ENCODE results near the gene TMED9.
A peak's percentile ranks its signal among the peaks of the same experiment; 100 is the strongest.

The TMED9 gene

DNA sequence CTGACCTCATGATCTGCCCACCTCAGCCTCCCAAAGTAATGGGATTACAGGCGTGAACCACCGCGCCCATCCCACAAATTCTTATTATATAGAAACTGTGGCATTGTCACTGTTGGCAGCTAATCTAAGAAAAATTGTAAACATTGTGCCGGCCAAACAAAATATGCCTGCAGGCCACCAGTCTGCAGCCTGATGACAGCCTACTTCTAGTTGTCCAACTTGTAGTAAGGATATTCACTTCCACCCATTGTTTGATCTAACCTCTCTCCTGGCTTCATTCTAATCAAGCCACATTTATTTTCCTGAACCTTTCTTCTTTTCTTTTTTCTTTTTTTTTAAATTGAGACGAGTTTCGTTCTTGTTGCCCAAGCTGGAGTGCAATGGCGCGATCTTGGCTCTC is 13.7 kb upstream of the TMED9 start:
- no peak for DNase-seq (ENCODE audit: low spot score)

DNA sequence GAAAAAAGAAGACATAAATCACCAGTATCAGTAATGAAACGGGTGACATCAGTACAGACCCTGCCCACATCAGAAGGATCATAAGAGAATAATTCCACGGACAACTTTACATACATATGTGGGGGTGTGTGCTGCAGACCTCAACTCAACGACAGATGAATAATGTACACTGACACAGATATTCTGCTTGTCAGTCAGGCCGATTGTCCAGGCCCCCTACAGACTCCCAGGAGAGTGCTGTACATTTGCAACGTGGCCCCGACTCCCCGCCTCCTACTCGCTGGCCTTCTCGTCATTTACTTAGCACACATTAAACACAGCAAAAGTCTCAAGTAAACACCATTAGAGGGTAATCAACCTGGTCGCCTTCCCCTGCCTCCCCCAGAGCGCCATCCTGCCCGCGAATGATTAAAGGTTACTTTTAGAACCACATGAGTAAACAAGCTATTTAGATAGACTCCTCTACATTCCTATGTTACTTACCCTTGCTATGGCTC is 3.5 kb upstream of the TMED9 start:
- DNase-seq (ENCODE audit: low spot score) = no peak

DNA sequence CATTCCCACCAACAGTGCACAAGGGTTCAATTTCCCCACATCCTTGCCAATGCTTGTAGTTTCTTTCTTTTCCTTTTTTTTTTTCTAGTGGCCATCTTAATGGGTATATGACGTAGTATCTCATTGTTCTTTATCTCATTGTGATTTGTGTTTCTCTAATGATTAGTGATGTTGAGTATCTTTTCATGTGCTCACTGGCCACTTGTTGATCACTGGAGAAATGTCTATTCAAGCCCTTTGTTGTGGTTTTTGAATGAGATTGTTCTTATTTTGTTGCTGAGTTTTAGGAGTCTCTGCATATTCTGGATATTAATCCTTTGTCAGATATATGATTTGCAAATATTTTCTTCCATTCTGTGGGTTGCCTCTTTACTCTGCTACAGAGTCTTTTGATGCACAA is 1.6 kb upstream of the TMED9 start:
- no peak for DNase-seq (ENCODE audit: low spot score)

DNA sequence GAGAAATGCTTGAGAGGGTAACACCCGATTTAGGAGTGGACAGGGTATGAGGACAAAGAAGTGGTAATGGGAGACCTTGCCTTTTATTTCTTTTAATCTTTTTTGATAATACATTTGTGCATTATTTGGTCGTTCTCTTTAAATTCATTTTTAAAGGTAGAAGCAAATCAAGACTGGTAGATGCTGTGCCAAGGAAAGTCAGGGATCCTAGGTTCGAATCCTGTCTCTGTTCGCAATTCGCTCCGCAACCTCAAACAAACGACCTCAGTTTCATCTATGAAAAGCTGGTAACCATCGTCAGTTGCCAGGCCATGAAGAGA is 353 bp upstream of the TMED9 start:
- DNase-seq (ENCODE audit: low spot score) = no peak

DNA sequence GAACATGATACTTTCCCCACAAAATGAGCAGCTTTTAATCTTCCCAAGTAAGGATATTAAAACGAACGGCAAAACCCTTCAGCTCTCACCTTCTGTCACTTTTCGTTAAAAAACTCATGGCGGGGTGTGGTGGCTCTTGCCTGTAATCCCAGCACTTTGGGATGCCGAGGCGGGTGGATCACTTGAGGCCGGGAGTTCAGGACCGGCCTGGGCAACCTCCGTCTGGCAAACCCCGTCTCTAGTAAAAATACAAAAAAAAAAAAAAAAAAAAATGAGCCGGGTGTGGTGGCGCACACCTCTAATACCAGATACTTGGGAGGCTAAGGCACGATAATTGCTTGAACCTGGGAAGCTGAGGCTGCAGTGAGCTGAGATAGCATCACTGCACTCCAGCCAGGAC is 902 bp downstream of the TMED9 start:
- DNase-seq (ENCODE audit: low spot score) = no peak

DNA sequence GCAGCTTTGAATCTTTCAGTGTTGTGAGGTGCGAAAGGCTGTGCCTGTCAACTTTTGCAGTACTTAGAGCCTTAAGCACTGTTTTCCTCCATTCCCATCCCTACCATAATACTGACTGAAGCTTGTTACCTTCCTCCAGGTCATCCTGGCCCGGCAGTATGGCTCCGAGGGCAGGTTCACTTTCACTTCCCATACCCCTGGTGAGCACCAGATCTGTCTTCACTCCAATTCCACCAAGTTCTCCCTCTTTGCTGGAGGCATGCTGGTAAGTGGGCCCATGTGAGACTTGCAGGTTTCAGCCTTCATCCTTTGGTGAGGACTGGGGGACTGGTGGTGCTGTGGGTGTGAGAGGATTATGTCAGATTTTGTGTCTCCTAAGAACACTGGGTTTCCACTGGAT is 1.5 kb downstream of the TMED9 start:
- DNase-seq (ENCODE audit: low spot score) = no peak

DNA sequence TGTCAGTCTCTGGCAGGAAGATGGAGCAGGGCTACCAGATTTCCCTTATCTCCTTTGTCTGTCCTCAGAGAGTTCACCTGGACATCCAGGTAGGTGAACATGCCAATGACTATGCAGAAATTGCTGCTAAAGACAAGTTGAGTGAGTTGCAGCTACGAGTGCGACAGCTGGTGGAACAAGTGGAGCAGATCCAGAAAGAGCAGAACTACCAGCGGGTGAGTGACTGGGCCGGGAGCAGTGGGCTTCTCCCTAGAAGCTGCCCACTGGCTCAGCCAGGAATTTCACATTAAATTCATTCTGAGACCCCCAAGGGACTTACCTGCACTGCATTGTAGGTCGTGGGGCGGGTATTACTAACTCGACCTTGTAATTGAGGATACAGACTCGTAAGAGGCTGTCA is 2.1 kb downstream of the TMED9 start:
- no peak for DNase-seq (ENCODE audit: low spot score)

DNA sequence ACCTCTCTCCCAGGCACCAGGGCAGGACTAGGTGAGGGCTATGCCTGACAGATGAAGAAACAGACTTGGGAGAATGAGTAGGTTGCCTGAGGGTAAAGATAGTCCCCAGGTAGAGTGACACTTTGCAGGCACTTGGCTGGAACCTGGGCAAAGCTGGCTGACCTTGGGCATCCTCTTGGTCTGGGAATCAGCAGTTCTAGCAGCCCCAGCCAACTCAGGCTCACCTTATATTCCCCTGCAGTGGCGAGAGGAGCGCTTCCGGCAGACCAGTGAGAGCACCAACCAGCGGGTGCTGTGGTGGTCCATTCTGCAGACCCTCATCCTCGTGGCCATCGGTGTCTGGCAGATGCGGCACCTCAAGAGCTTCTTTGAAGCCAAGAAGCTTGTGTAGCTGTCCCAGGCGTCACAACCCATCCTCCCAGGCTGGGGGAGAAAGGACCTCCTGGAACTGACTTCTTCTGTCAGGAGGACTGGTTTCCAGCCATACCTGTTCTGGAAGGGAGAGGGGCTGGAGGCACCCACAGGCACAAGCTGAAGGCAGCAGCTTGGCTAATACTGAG is 3.1 kb downstream of the TMED9 start:
- no peak for DNase-seq (ENCODE audit: low spot score)

DNA sequence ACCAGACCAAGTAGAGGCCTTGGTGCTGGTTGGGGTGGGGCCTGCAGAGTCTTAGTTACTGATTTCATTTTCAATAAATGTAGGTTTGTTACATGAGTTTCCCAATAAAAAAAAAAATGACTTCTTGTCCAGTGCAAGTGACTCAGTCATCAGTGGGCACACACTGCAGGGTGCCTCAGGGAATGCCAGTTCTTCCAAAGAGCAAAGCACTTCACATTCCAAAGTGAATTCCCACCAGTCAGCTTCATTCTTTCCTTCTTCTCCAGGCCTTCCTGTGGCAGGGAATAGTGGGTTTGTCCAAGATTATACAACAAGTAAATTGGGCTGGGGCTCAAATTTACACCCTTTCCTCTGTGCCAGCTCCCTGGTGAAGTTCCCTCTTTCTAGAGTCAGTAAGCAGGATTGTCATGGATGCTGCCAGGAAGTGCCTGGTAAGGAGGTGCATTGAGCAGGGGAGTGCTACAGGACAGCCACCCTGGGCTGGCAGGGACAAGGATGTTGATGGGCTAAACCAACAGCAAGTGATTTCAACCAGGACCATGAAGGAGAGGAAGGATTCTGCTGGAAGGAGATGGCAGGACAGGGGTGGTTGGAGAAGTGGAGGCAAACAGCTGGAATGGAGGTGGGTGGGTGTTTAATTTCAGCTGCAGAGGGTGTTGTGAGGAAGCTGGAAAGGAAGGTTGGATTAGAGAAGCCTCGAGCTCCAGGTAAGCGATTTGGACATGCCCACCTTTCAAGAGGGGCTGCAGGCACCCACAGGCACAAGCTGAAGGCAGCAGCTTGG is 4.2 kb downstream of the TMED9 start:
- no peak for DNase-seq (ENCODE audit: low spot score)

DNA sequence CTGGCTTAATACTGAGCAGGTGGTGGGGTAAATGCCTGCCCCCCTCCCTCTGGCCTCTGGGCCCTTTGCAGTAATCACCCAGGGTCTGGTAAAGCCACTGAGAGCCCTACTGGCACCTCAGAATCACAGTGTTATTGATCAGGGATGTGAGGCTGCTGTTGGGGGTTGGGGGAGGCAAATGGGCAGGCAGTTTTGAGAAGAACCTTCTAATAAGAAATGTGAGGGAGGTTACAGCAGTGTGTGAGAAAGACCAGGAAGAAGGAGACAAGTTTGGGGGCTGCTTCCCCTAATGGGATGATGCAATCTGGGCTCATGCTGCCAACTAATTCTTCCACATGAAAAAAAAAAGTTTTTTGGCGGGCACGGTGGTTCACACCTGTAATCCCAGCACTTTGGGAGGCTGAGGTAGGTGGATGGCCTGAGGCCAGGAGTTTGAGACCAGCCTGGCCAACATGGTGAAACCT is 4.8 kb downstream of the TMED9 start:
- no peak for DNase-seq (ENCODE audit: low spot score)

DNA sequence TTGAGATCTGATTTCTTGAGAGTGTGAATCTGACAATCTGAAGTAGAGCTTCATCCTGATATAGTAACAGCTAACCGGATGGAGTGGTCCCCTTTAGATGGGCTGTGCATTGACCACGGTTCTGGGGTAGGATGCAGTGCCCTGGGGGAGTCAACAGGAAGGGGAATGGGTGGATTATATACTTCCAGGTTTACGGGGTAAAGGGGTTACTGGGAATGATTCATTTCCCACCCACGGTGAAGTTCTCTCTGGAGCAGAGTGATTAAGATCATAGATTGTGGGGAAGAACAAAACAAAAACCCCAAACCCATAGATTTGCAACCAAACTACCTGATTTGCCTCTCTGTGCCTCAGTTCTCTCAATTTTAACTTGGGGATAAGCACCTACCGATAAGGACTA is 6.5 kb downstream of the TMED9 start:
- no peak for DNase-seq (ENCODE audit: low spot score)

DNA sequence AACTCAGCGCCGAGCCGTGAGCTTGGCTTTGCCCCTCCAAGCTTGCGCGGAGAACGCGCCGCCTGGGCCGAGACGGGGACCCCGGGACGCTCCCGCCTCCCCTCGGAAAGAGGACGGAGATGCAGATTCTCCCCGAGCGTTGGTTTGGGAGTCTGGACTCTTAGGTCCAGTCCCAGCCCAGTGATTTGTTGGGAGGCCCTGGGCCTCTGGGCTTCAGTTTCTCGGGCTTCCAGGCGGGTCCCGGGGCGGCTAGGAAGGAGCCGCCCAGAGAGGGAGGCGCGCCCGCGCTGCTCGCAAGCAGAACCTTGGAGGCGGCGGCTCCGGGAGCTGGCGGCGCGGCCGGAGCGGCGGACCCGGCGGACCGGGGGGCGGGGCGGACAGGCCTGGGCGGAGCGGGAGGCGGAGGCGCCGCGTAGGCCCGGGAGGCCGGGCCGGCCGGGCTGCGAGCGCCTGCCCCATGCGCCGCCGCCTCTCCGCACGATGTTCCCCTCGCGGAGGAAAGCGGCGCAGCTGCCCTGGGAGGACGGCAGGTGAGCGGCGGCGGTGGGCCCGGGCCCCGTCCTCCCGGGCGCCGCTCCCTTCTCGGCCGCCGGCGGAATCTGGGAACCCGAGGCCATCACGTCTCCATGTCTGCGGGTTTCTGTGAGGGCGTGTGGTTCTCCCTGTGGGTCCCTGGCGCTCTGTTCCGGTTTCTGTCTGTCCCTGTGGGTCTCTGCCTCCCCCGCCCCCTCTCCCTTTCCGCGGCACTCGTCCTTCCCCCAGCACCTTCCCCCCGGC is 7.9 kb downstream of the TMED9 start, which contains the start of gene B4GALT7:
Gene B4GALT7, plus strand, starts transcription at position 402 of the 777 bp plus-strand sequence. Its CDS starts 79 bp downstream, at position 481.
- DNase-seq (ENCODE audit: low spot score) = peak; percentile 93

DNA sequence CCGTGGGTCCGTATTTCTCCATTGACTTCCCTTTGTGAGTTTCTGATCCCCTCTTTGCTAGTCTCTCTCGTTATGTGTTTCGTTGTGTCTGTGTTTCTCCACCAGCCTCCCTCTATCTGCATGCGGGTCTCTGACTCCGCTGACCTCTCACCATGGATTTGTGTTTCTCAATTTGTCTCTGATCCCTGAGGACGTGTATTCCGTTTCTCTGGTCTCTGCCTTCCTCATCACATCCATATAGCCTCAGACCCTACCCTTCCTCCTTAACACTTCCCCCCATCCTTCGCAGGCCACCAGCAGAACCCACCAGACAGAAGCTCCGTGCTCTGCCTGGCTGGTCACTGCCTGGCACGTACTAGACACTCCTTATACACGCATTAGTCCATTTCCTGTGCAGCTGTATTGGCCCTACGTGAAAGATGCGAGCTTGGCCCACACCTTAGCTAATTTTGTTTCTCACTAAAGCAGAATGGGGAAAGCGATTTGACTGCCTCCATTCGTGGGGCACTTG is 8.6 kb downstream of the TMED9 start:
- DNase-seq (ENCODE audit: low spot score) = peak; percentile 19

DNA sequence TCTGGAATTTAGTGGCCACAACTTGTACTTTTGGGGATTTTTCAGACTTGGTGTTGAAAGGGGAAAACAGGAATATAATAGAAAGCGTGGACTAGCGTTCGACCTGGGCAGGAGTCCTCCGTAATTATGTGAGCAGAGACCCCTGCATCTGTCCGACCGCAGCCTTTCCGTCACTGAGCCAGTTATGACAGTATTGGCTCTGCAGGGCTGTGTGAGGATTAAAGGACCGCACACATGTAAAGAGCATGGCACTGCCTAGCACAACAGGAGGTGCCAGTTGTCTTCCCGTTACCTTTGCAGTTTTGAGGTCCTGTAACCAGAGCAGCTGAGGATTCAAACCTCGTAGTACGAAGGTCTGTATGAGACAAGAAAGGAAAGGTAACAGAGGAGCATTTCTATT is 9.1 kb downstream of the TMED9 start:
- DNase-seq (ENCODE audit: low spot score) = no peak

DNA sequence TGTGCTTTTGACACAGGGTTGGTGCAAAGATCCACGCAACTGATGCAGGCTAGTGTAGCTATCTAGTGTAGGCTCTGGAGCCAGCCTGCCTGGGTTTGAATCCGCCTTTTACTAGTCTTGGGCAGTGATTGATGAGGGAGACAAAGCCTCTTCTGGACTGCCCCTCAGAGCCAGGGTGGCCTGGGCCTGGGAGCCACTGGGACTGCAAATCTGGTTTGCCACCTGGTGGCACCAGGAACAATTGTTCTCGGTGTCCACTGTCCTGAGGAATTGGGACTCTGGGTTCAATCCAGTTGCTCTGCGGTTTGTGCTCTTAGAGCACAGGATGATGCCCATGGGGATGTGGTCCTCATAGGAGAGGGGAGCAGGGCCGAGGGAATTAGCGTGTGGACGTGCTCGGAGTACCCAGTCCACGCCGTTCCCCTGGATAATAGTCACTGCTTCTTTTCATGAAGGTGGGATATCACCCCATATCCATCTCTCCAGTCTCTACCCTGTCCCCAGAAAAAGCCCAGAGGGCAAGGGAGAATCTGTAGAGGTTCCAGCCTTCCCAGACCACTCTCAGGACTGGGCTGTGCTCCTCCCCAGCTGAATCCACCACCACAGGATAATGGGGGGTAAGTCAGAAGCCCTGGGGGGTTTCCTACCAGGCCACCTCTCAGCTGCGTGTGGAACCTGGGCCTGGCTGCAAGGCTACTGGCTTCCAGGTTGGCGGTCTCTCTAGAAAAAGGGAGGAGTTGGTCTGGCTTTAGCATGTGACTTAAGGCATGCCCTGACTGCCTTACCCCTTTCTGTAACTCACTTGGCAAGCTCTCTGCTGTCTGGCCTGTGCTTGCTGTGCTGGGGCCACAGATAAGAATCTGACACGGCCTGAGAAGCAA is 9.8 kb downstream of the TMED9 start:
- no peak for DNase-seq (ENCODE audit: low spot score)

DNA sequence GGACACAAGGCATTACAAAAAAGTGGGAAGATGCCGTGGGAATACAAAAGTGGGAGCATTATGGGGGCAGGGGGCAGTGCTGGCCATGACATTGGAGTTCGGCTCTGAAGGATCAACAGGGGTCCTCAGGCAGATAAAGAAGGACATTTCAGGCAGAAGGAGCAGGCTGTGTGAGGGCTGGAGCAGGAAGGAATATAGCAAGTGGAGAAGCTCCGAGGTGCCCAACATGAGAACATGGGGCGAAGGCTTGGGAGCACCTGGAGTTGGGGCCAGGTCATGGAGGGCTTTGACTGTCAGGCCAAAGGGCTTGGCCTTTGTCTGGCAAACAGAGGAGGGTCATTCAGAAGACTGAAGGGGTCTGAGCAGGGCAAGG is 10.4 kb downstream of the TMED9 start:
- DNase-seq (ENCODE audit: low spot score) = no peak

DNA sequence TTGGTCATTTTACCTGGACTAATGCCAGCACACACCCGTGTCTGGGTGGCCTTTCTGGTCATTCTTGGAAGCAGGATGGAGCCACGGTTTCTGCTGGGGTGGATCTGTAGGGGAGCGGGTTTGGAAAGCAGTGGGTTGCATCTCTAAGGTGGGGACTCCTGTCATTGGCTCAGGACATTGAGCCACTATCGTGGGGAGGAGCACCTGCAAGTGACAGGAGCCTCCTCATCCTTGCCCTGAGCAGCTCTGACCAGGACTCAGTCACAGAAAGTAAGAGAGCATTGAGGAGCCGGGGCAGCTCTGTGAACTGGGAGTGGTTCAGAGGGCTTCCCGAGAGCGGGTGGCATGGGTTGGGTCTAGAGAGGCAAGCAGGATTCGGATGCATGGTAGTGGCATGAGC is 11.6 kb downstream of the TMED9 start:
- no peak for DNase-seq (ENCODE audit: low spot score)

DNA sequence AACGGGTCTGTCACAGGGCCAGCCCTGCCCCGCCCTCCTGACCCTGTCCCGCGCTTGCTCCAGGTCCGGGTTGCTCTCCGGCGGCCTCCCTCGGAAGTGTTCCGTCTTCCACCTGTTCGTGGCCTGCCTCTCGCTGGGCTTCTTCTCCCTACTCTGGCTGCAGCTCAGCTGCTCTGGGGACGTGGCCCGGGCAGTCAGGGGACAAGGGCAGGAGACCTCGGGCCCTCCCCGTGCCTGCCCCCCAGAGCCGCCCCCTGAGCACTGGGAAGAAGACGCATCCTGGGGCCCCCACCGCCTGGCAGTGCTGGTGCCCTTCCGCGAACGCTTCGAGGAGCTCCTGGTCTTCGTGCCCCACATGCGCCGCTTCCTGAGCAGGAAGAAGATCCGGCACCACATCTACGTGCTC is 12.1 kb downstream of the TMED9 start:
- DNase-seq (ENCODE audit: low spot score) = no peak

DNA sequence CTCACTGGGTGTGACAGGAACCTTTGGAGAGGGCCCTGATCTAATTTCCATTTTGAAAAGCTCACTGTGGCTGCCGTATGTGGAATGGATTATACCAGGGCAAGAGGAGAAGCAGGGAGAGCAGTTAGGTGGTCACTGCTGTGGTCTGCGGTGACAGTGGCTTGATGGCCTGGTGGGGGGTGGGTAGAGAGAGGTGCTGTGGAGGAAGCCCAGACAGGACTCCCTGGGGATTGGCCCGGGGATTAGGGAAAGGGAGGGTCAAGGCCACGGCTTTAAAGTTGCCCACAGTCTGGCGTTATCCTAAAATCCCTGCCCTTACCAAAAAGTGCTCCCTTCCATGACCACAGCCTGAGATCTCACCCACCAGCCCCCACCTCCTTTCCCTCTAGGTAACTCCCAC is 12.7 kb downstream of the TMED9 start:
- DNase-seq (ENCODE audit: low spot score) = no peak

DNA sequence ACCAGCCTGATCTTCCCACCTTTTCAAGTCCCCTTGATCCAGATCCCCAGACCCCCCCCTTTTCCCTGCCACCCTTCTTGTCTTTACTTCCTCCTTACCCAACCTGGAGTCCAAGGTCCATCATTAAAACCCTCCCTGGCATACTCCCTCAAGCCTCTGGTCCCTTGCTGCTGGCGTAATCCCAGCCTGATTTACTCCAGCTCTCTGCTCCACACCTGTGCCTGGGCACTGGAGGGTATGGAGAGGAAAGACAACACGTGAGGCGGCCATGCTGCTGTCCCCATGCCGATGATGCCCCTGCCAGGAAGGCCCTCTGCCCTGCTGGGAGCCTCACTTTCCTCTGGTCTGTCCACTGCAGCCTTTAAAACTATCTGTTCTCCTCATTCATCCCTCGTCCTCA is 13.1 kb downstream of the TMED9 start:
- DNase-seq (ENCODE audit: low spot score) = no peak

DNA sequence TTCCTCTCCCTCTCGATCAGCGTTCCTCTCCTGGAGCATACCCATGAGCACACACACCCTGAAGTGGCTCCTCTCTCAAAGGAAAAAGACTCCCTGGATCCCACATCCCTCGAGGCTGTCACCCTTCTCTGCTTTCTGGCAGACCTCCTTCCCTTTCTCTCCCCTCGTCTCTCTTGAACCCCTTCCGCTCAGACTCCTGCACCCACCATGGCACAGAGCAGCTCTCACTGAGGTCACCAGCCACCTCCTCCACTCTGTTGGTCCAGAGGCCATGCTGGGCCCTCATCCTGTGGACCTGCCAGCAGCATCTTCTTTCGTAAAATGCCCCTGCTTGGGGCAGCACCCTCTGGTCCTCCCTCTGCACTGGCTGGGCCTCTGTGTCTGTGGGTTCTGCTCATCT is 13.7 kb downstream of the TMED9 start:
- no peak for DNase-seq (ENCODE audit: low spot score)

Measured in AG08395 (cell line).